OCI-LY3 (cell line): ENCODE results near the gene ASAP2.

Experiments
- EZH2phosphoT487 ChIP-seq: fragments of 200-600 bp; shearing (Covaris generic); IDR thresholded peaks from 2 replicates; pipeline ENCODE4 v1.6.1; 2018; ENCODE audit warnings: antibody characterized with exemption, mixed run types, low read depth
- TF ChIP-seq, protein P1 (sequence below): fragments of 200-600, 300-600 bp; sonication (generic); IDR thresholded peaks from 2 replicates; pipeline ENCODE4 v1.5.1; 2014; ENCODE audit warnings: antibody characterized with exemption, low read length, low read depth

DNA sequence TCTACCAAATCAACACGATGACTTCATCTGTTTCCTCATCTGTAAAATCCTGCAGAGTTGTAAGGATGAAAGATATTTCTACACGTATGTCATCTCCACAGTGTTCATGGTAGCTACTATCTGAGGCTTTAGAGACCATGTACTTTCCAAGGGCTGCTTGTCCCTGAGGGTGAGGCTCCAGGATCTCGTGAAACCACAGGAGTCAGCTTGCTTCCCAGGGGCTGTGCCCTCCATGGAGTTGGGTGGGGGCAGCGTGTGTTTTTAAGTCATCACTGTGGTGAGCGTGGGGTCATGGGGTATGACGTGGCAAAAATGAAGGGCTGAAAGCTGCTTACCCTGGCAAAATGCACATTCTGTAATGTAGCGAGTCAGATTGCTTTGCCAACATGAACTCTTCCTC is 81.6 kb downstream of the ASAP2 start:
- TF ChIP-seq, protein P1, sequence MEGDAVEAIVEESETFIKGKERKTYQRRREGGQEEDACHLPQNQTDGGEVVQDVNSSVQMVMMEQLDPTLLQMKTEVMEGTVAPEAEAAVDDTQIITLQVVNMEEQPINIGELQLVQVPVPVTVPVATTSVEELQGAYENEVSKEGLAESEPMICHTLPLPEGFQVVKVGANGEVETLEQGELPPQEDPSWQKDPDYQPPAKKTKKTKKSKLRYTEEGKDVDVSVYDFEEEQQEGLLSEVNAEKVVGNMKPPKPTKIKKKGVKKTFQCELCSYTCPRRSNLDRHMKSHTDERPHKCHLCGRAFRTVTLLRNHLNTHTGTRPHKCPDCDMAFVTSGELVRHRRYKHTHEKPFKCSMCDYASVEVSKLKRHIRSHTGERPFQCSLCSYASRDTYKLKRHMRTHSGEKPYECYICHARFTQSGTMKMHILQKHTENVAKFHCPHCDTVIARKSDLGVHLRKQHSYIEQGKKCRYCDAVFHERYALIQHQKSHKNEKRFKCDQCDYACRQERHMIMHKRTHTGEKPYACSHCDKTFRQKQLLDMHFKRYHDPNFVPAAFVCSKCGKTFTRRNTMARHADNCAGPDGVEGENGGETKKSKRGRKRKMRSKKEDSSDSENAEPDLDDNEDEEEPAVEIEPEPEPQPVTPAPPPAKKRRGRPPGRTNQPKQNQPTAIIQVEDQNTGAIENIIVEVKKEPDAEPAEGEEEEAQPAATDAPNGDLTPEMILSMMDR = no peak
- TF ChIP-seq EZH2phosphoT487 = no peak
